K562 (cell line): ENCODE data around the gene FPGS. TPM values are rescaled to one million over a fixed set of nuclear protein-coding genes. Genes with fewer than 3 reads are reported as not detected.

Experiments
- C11orf30 ChIP-seq: fragments of 450-650 bp; IDR thresholded peaks from 2 replicates; pipeline ENCODE4 v1.6.1; 2016; ENCODE audit warnings: low read depth, mild to moderate bottlenecking
- CEBPB ChIP-seq: fragments of 450-650 bp; IDR thresholded peaks from 2 replicates; pipeline ENCODE4 v1.6.1; 2016; ENCODE audit warnings: missing genetic modification characterization, missing compliant biosample characterization
- DDX20 ChIP-seq: fragments of 450-650 bp; IDR thresholded peaks from 2 replicates; pipeline ENCODE4 v1.6.1; 2016; ENCODE audit warnings: missing genetic modification characterization, low read depth, mild to moderate bottlenecking, missing compliant biosample characterization, moderate library complexity
- DIDO1 ChIP-seq: fragments of 450-650 bp; IDR thresholded peaks from 2 replicates; pipeline ENCODE4 v1.6.1; 2016; ENCODE audit warnings: low read depth, missing biosample characterization, missing genetic modification characterization
- HMGN3 ChIP-seq: IDR thresholded peaks from 2 replicates; pipeline ENCODE4 v1.6.1; 2011; ENCODE audit warnings: borderline replicate concordance, low read depth, mild to moderate bottlenecking, mixed read lengths, low read length; ENCODE audit not compliant: insufficient read length; ENCODE audit errors: extremely low read depth
- MAFF ChIP-seq: IDR thresholded peaks from 2 replicates; pipeline ENCODE4 v1.6.1; 2012; ENCODE audit warnings: low read length, improper control_type of control experiment
- MAFG ChIP-seq: fragments of 450-650 bp; conservative IDR thresholded peaks from 2 replicates; pipeline ENCODE4 v1.6.1; 2016; ENCODE audit warnings: missing genetic modification characterization, missing compliant biosample characterization
- NFE2 ChIP-seq: IDR thresholded peaks from 2 replicates; pipeline ENCODE4 v1.6.1; 2014; ENCODE audit warnings: antibody characterized with exemption, low read depth
- PHF21A ChIP-seq: fragments of 450-650 bp; IDR thresholded peaks from 2 replicates; pipeline ENCODE4 v1.6.1; 2017; ENCODE audit warnings: low read depth, borderline replicate concordance
- POLR2AphosphoS2 ChIP-seq: IDR thresholded peaks from 2 replicates; pipeline ENCODE4 v1.6.1; 2012; ENCODE audit warnings: low read length, improper control_type of control experiment
- SIX5 ChIP-seq, 2 experiments: IDR thresholded peaks; 2 replicates each; pipeline ENCODE4 v1.6.1; 2011; ENCODE audit warnings: low read length in 2 of 2, borderline replicate concordance in 1 of 2, low read depth in 1 of 2, mild to moderate bottlenecking in 1 of 2, moderate library complexity in 1 of 2; ENCODE audit not compliant: insufficient read depth in 1 of 2
- SUPT5H ChIP-seq: fragments of 450-650 bp; IDR thresholded peaks from 2 replicates; pipeline ENCODE4 v1.6.1; 2016
- ZBED1 ChIP-seq: IDR thresholded peaks from 2 replicates; pipeline ENCODE4 v1.6.1; 2014
- ZNF780A ChIP-seq: fragments of 250-450 bp; sonication (Bioruptor Pico); IDR thresholded peaks from 2 replicates; pipeline ENCODE4 v1.5.0; 2021; ENCODE audit warnings: mild to moderate bottlenecking
- polyA plus RNA-seq, 8 experiments: library from polyadenylated mRNA; depleted of rRNA in 4 of 8; stranded (reverse) in 5 of 8; unstranded in 3 of 8; fragments of >200 nt; fragmentation: Nextera tagmentation in 2 of 8; fragmentation: Illumina TruSeq in 1 of 8; extraction: Ambion mirVana in 2 of 8; extraction: Trizol in 1 of 8; gene quantifications; 2 replicates each; pipeline versions ENCODE4 v1.2.1 to v1.2.3, GENCODE V29; 2011 to 2014; ENCODE audit warnings: inconsistent platforms in 1 of 8, missing spikeins in 1 of 8
- total RNA-seq, 7 experiments: library from RNA; depleted of rRNA in 6 of 7; stranded (reverse); fragments of >200 nt in 6 of 7; fragmentation: Illumina TruSeq in 2 of 7; extraction: Trizol in 2 of 7; gene quantifications; 2 replicates each; pipeline versions ENCODE4 v1.2.1 to v1.2.3, GENCODE V29; 2011 to 2021; ENCODE audit warnings: low replicate concordance in 1 of 7

Gene FPGS
- total and polyA plus RNA-seq, 9 of the 15 experiments (the other 6 are each of a cell fraction or from before 2014, with no cell fraction given) = 0.84 to 86.4 (median 59.2) TPM

DNA sequence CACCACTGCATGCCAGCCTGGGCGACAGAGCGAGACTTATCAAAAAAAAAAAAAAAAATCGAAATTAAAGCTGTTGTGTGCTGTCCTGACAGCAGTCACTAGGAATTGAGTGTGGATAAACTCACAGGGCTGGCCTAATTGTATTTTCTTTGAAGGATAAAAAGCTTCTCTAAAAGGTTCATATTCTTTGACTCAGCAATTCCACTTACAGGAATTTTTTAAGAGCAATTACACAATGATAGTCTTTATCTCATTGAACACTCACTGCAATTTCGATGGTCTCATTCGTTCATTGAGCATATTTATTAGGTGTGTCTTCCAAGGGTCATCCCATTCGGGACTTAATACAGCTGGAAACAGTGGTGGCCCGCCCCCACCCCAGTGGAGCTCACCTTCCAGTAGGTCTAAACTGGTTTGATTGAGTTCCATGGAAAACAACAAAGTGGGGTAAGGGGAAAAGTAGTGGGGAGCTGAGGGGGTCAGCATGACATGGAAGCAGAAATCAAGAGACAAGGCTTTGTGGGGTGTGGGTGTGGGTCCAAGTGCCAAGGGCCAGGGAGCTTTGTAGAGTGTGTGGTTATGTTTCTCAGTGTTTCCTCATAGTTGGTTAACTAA, 10.2 kb upstream of the FPGS start (continued):
- TF ChIP-seq NFE2 = no peak
- peak; percentile 64; the same call in 1 of the 2 replicates for TF ChIP-seq POLR2AphosphoS2
- TF ChIP-seq PHF21A = no peak
- no peak for TF ChIP-seq DDX20 (tag)
- no peak for TF ChIP-seq DIDO1
- TF ChIP-seq MAFF = peak; percentile 32; the same call in 1 of the 2 replicates
- TF ChIP-seq SIX5 (IDR thresholded peaks at IDR 0.05; ENCODE audit: borderline replicate concordance in 1 of 2, insufficient read depth in 1 of 2, low read depth in 1 of 2, low read length in 2 of 2) = no peak
- TF ChIP-seq C11orf30 = peak; percentile 65
- peak; percentile 52; the same call in 1 of the 2 replicates for TF ChIP-seq MAFG (tag)
- no peak for TF ChIP-seq ZBED1
- TF ChIP-seq HMGN3 = no peak
- TF ChIP-seq SUPT5H = peak; percentile 36
- TF ChIP-seq ZNF780A = no peak
- peak; percentile 37; the same call in 1 of the 2 replicates for TF ChIP-seq CEBPB (tag)
- TF ChIP-seq, all 486 proteins: peak for 11
